H1 (cell line): ENCODE results near the gene TMEM221. TPM values are rescaled to one million over a fixed set of nuclear protein-coding genes. Genes with fewer than 3 reads are reported as not detected.

Experiments
- CTCF ChIA-PET: fragments of 300-600 bp; sonication (Branson Sonifier 250); formaldehyde crosslinking; loops from one replicate; lab custom pipeline; 2021; ENCODE audit not compliant: partially characterized antibody; lab: Charles Lee
- POLR2A ChIA-PET: fragments of 300-600 bp; sonication (Branson Sonifier 250); formaldehyde crosslinking; loops from one replicate; lab custom pipeline; 2021; ENCODE audit warnings: inconsistent platforms; ENCODE audit not compliant: partially characterized antibody; lab: Charles Lee
- DNase-seq, 2 experiments: peaks; one replicate each; pipeline versions ENCODE4 v3.0.0 to v3.0.0-alpha.2; 2010 to 2022; ENCODE audit warnings: low spot score in 2 of 2, low read depth in 1 of 2, mixed read lengths in 1 of 2
- FAIRE-seq: peaks from 2 replicates; lab custom pipeline; 2011; peaks lifted over from hg19 to GRCh38; lab: Jason Lieb, UNC
- H2AFZ ChIP-seq: 2 replicates; pipeline ENCODE4 v1.8.1; 2012; ENCODE audit warnings: low read length, inconsistent platforms
- H2AK5ac ChIP-seq: 2 replicates; pipeline ENCODE4 v1.6.1; 2013; ENCODE audit warnings: low read depth, low read length
- H2BK120ac ChIP-seq: replicated peaks from 2 replicates; pipeline ENCODE3; 2013; ENCODE audit warnings: low read depth, low read length, inconsistent platforms
- H2BK12ac ChIP-seq: 2 replicates; pipeline ENCODE4 v1.6.1; 2013; ENCODE audit warnings: low read depth, low read length
- H2BK15ac ChIP-seq: 2 replicates; pipeline ENCODE4 v1.6.1; 2013; ENCODE audit warnings: low read length
- H2BK20ac ChIP-seq: 2 replicates; pipeline ENCODE4 v1.6.1; 2013; ENCODE audit warnings: low read length
- H2BK5ac ChIP-seq: 2 replicates; pipeline ENCODE4 v1.6.1; 2013; ENCODE audit warnings: low read depth, low read length
- H3K14ac ChIP-seq: 2 replicates; pipeline ENCODE4 v1.6.1; 2013; ENCODE audit warnings: inconsistent platforms; ENCODE audit not compliant: insufficient read length
- H3K18ac ChIP-seq: 2 replicates; pipeline ENCODE4 v1.6.1; 2013; ENCODE audit warnings: low read length; ENCODE audit errors: extremely low read depth
- H3K23ac ChIP-seq: 2 replicates; pipeline ENCODE4 v1.6.1; 2013; ENCODE audit warnings: inconsistent platforms; ENCODE audit not compliant: insufficient read length
- H3K23me2 ChIP-seq: 2 replicates; pipeline ENCODE4 v1.6.1; 2013; ENCODE audit warnings: low read depth, low read length
- H3K27ac ChIP-seq: 2 replicates; pipeline ENCODE4 v1.6.1; 2011; ENCODE audit warnings: low read depth, low read length, inconsistent platforms
- H3K27me3 ChIP-seq, 4 experiments: replicated peaks in 1 of 4; 1 replicate in 1 of 4; 2 replicates in 3 of 4; pipeline versions ENCODE4 v1.6.1 to v1.8.1; 2011 to 2013; ENCODE audit warnings: low read length in 3 of 4, mild to moderate bottlenecking in 3 of 4, inconsistent platforms in 2 of 4, mixed read lengths in 2 of 4, moderate library complexity in 1 of 4; ENCODE audit not compliant: control insufficient read depth in 3 of 4, insufficient read depth in 3 of 4; ENCODE audit errors: extremely low read depth in 1 of 4
- H3K36me3 ChIP-seq, 4 experiments: 2 replicates each; pipeline versions ENCODE4 v1.6.1 to v1.8.1; 2011 to 2013; ENCODE audit warnings: mild to moderate bottlenecking in 4 of 4, low read length in 3 of 4, moderate library complexity in 2 of 4, control low read depth in 1 of 4, inconsistent platforms in 1 of 4; ENCODE audit not compliant: insufficient read depth in 4 of 4, control insufficient read depth in 2 of 4
- H3K4ac ChIP-seq: replicated peaks from 2 replicates; pipeline ENCODE3; 2013; ENCODE audit warnings: low read length, low read depth, mixed read lengths, inconsistent platforms; ENCODE audit not compliant: insufficient read length
- H3K4me1 ChIP-seq, 4 experiments: replicated peaks in 1 of 4; 1 replicate in 1 of 4; 2 replicates in 3 of 4; pipeline versions ENCODE4 v1.6.1 to v1.8.1; 2011 to 2013; ENCODE audit warnings: low read length in 3 of 4, inconsistent platforms in 2 of 4, mixed read lengths in 1 of 4; ENCODE audit not compliant: insufficient read depth in 4 of 4, control insufficient read depth in 3 of 4
- H3K4me2 ChIP-seq, 2 experiments: 2 replicates each; pipeline versions ENCODE4 v1.6.1 to v1.8.1; 2011 to 2013; ENCODE audit warnings: low read depth in 2 of 2, low read length in 2 of 2, control low read depth in 1 of 2, inconsistent platforms in 1 of 2, mild to moderate bottlenecking in 1 of 2; ENCODE audit not compliant: insufficient read depth in 1 of 2
- H3K4me3 ChIP-seq, 4 experiments: fragments of 200-600, 300-600 bp in 1 of 4; sonication (generic), shearing (Covaris generic), sonication (Bioruptor Twin) in 1 of 4; 2 replicates each; pipeline versions ENCODE4 v1.5.1 to v1.8.1; 2011 to 2016; ENCODE audit warnings: low read length in 4 of 4, low read depth in 3 of 4, control low read depth in 2 of 4, inconsistent platforms in 2 of 4, mild to moderate bottlenecking in 2 of 4, mixed read lengths in 1 of 4, moderate library complexity in 1 of 4; ENCODE audit not compliant: insufficient read depth in 2 of 4; ENCODE audit errors: extremely low read depth in 1 of 4
- H3K56ac ChIP-seq: replicated peaks from 2 replicates; pipeline ENCODE3; 2013; ENCODE audit warnings: low read depth, mild to moderate bottlenecking, mixed read lengths, low read length, inconsistent platforms; ENCODE audit not compliant: insufficient read length
- H3K79me1 ChIP-seq: 2 replicates; pipeline ENCODE4 v1.6.1; 2013; ENCODE audit warnings: low read depth, low read length, control low read depth
- H3K79me2 ChIP-seq, 2 experiments: 2 replicates each; pipeline versions ENCODE4 v1.6.1 to v1.8.1; 2012 to 2013; ENCODE audit warnings: low read length in 2 of 2, mild to moderate bottlenecking in 2 of 2, inconsistent platforms in 1 of 2; ENCODE audit not compliant: insufficient read depth in 2 of 2, control insufficient read depth in 1 of 2
- H3K9ac ChIP-seq, 4 experiments: replicated peaks in 1 of 4; 1 replicate in 1 of 4; 2 replicates in 3 of 4; pipeline versions ENCODE4 v1.6.1 to v1.8.1; 2011 to 2013; ENCODE audit warnings: low read depth in 3 of 4, low read length in 3 of 4, control low read depth in 2 of 4, mild to moderate bottlenecking in 2 of 4, moderate library complexity in 2 of 4, inconsistent platforms in 1 of 4; ENCODE audit errors: extremely low read depth in 1 of 4
- H3K9me3 ChIP-seq, 2 experiments: 2 replicates each; pipeline versions ENCODE4 v1.6.1 to v1.8.1; 2012 to 2013; ENCODE audit warnings: mild to moderate bottlenecking in 2 of 2, moderate library complexity in 2 of 2, control low read depth in 1 of 2, inconsistent platforms in 1 of 2, low read depth in 1 of 2, low read length in 1 of 2, mixed read lengths in 1 of 2; ENCODE audit not compliant: insufficient read depth in 2 of 2
- H4K20me1 ChIP-seq, 2 experiments: replicated peaks in 1 of 2; 2 replicates each; pipeline versions ENCODE3 to v1.8.1; 2011 to 2013; ENCODE audit warnings: inconsistent platforms in 2 of 2, low read length in 2 of 2, mild to moderate bottlenecking in 1 of 2; ENCODE audit not compliant: insufficient read depth in 2 of 2, control insufficient read depth in 1 of 2
- H4K5ac ChIP-seq: 2 replicates; pipeline ENCODE4 v1.6.1; 2013; ENCODE audit warnings: low read length, low read depth, mixed read lengths, inconsistent platforms; ENCODE audit not compliant: insufficient read length
- H4K8ac ChIP-seq: 2 replicates; pipeline ENCODE4 v1.8.0; 2013; ENCODE audit warnings: mild to moderate bottlenecking, moderate library complexity, low read length, inconsistent platforms; ENCODE audit not compliant: insufficient read depth; ENCODE audit errors: extremely low read depth
- H4K91ac ChIP-seq: replicated peaks from 2 replicates; pipeline ENCODE3; 2013; ENCODE audit warnings: low read length, mixed read lengths, inconsistent platforms; ENCODE audit not compliant: insufficient read length
- CTCF ChIP-seq, 3 experiments: IDR thresholded peaks; 1 replicate in 2 of 3; 2 replicates in 1 of 3; pipeline versions ENCODE4 v1.5.1 to v1.6.1; 2011; ENCODE audit warnings: low read length in 3 of 3, mild to moderate bottlenecking in 3 of 3, inconsistent platforms in 2 of 3, low read depth in 1 of 3, moderate library complexity in 1 of 3; ENCODE audit not compliant: insufficient read depth in 1 of 3; ENCODE audit errors: control extremely low read depth in 1 of 3
- EGR1 ChIP-seq: IDR thresholded peaks from 2 replicates; pipeline ENCODE4 v1.6.1; 2011; ENCODE audit warnings: low read depth, low read length, borderline replicate concordance
- FOSL1 ChIP-seq: IDR thresholded peaks from 2 replicates; pipeline ENCODE4 v1.6.1; 2011; ENCODE audit warnings: mild to moderate bottlenecking, low read depth, low read length, moderate library complexity; ENCODE audit not compliant: insufficient read depth
- KDM5A ChIP-seq: fragments of 200-600 bp; IDR thresholded peaks from 2 replicates; pipeline ENCODE4 v1.7.1; 2012; ENCODE audit warnings: mild to moderate bottlenecking, low read length, inconsistent platforms, mixed read lengths
- POLR2A ChIP-seq, 2 experiments: IDR thresholded peaks; 1 replicate in 1 of 2; 2 replicates in 1 of 2; pipeline ENCODE4 v1.6.1; 2011; ENCODE audit warnings: low read depth in 2 of 2, low read length in 2 of 2, mild to moderate bottlenecking in 2 of 2; ENCODE audit errors: control extremely low read depth in 1 of 2
- POU5F1 ChIP-seq: IDR thresholded peaks from 2 replicates; pipeline ENCODE4 v1.6.1; 2011; ENCODE audit warnings: low read depth, mild to moderate bottlenecking, low read length, moderate library complexity
- RAD21 ChIP-seq, 2 experiments: IDR thresholded peaks in 1 of 2; conservative IDR thresholded peaks in 1 of 2; 2 replicates each; pipeline ENCODE4 v1.6.1; 2011; ENCODE audit warnings: low read depth in 2 of 2, low read length in 2 of 2, improper control_type of control experiment in 1 of 2, inconsistent platforms in 1 of 2, mild to moderate bottlenecking in 1 of 2, moderate library complexity in 1 of 2
- RBBP5 ChIP-seq: IDR thresholded peaks from 2 replicates; pipeline ENCODE4 v1.7.1; 2012; ENCODE audit warnings: low read depth, mild to moderate bottlenecking, inconsistent platforms, low read length, moderate library complexity, borderline replicate concordance
- SUZ12 ChIP-seq: fragments of 200-600 bp; sonication (generic); IDR thresholded peaks from 2 replicates; pipeline ENCODE4 v1.6.1; 2012; ENCODE audit warnings: mild to moderate bottlenecking, inconsistent platforms, low read length, moderate library complexity, mixed read lengths
- ZNF274 ChIP-seq: IDR thresholded peaks from 2 replicates; pipeline ENCODE4 v1.7.0; 2012; ENCODE audit warnings: low read length, borderline replicate concordance; ENCODE audit errors: extremely low read depth
- WGBS, 2 experiments: shearing (Covaris generic) in 1 of 2; methylation state at CpG; one replicate each; pipeline versions ENCODE4 v1.1.6 to v1.1.7; 2013 to 2015; ENCODE audit warnings: low lambda C conversion rate in 2 of 2, mixed read lengths in 2 of 2, inconsistent platforms in 1 of 2, low coverage in 1 of 2, missing lambda C conversion rate in 1 of 2; ENCODE audit not compliant: insufficient replicate concordance in 2 of 2, insufficient coverage in 1 of 2, insufficient read length in 1 of 2; ENCODE audit errors: extremely low coverage in 1 of 2, missing lambda C conversion rate in 1 of 2; 5-methylcytosine and 5-hydroxymethylcytosine counted together
- polyA plus RNA-seq, 7 experiments: library from polyadenylated mRNA; depleted of rRNA in 3 of 7; stranded (reverse) in 5 of 7; unstranded in 2 of 7; fragments of >200 nt in 5 of 7; fragments of 200-250 nt in 2 of 7; gene quantifications; 1 replicate in 5 of 7; 2 replicates in 1 of 7; 4 replicates in 1 of 7; pipeline versions ENCODE4 v1.2.1 to v1.2.3, GENCODE V29; 2011 to 2013; ENCODE audit warnings: missing spikeins in 2 of 7, mixed read lengths in 2 of 7
- total RNA-seq: library from RNA; stranded (reverse); fragmentation: NEBNext Ultra II Directional; extraction: Animal tissue kit (Norgen Biotek cat#: 25700); gene quantifications from 2 replicates; pipeline ENCODE4 v1.2.1, GENCODE V29; 2021

Gene TMEM221
- total and polyA plus RNA-seq, 2 of the 8 experiments (the other 6 are each of a cell fraction or from before 2014, with no cell fraction given): 1.4 to 2.0 TPM

GRCh38 chr19:17482877-17483604, 34.6 kb upstream of the TMEM221 start:
- no peak for DNase-seq
- WGBS, 2 experiments: 91 to 100% methylated on average over 1 to 3 of the region's 3 CpGs
- H3K9ac ChIP-seq: 0 out of 7 replicates have a peak overlapping the region, but pooled peaks of 1 of the 4 experiments have one; percentile 3
- H2BK5ac ChIP-seq: no peak overlapping the region
- H3K4me2 ChIP-seq: no peak overlapping the region
- no peak overlapping the region for H4K5ac ChIP-seq
- no peaks in the 10 kb centered on the region for H4K20me1 ChIP-seq
- H3K23ac ChIP-seq: no peak overlapping the region
- peaks cover 3 to 11% (median 7%) of the 10 kb centered on the region in 4 experiments for H3K4me1 ChIP-seq
- H2AFZ ChIP-seq: no peak overlapping the region
- H3K56ac ChIP-seq: no peak overlapping the region
- CTCF ChIA-PET: interaction anchor here (0.5 to 3.0 kb wide), 5 partner anchors 12 to 39 kb away, joined by 3 to 9 read pairs (median 3); no protein-coding TSS in a partner anchor
- no peak overlapping the region for H2BK15ac ChIP-seq
- H3K23me2 ChIP-seq: no peaks in the 10 kb centered on the region
- H3K18ac ChIP-seq: no peak overlapping the region
- no peak overlapping the region for H3K27ac ChIP-seq
- no peaks in the 10 kb centered on the region for H3K36me3 ChIP-seq
- no peak overlapping the region for H3K14ac ChIP-seq
- H3K79me2 ChIP-seq: no peaks in the 10 kb centered on the region
- H4K91ac ChIP-seq: no peak overlapping the region
- POLR2A ChIA-PET: interaction anchor here (0.5 to 1.0 kb wide), 4 partner anchors 9 to 121 kb away, joined by 3 to 4 read pairs (median 3); partner anchors contain the start of gene PGLS
- no peaks in the 10 kb centered on the region; the same call in 1 of the 2 replicates for H3K79me1 ChIP-seq
- no peak overlapping the region for H3K4ac ChIP-seq
- no peak overlapping the region for H2BK12ac ChIP-seq
- H2BK20ac ChIP-seq: no peak overlapping the region
- FAIRE-seq: no peak
- no peaks in the 10 kb centered on the region for H3K27me3 ChIP-seq
- no peak overlapping the region for H2AK5ac ChIP-seq
- no peak overlapping the region for H3K4me3 ChIP-seq
- H4K8ac ChIP-seq: no peak overlapping the region
- H2BK120ac ChIP-seq: no peak overlapping the region
- no peaks in the 10 kb centered on the region for H3K9me3 ChIP-seq
- no peak for TF ChIP-seq KDM5A
- no peak for TF ChIP-seq ZNF274
- TF ChIP-seq POLR2A (IDR thresholded peaks at IDR 0.05; ENCODE audit: control extremely low read depth in 1 of 2, low read depth in 2 of 2, low read length in 2 of 2): no peak
- TF ChIP-seq RAD21 (IDR thresholded peaks at IDR 0.05 in 1 of 2, conservative IDR thresholded peaks at IDR 0.05 in 1 of 2; ENCODE audit: low read depth in 2 of 2, low read length in 2 of 2): no peak
- no peak for TF ChIP-seq EGR1
- no peak for TF ChIP-seq RBBP5
- no peak for TF ChIP-seq POU5F1
- TF ChIP-seq FOSL1: no peak
- TF ChIP-seq CTCF (IDR thresholded peaks at IDR 0.05; ENCODE audit: control extremely low read depth in 1 of 3, insufficient read depth in 1 of 3, low read depth in 1 of 3, low read length in 3 of 3): no peak
- TF ChIP-seq SUZ12: no peak
